Measurements from ENCODE around the gene PADI3.
"Not testable (repeated sequence)": the region's sequence is repeated elsewhere in the genome, so short reads cannot be mapped to it uniquely, and the experiment has no call there.

Gene PADI3

GRCh38 chr1:17241011-17241779 lies 7.7 kb upstream of the PADI3 start:
- DNase-seq (ENCODE audit: low read depth in 2 of 2), result not testable (repeated sequence)

DNA sequence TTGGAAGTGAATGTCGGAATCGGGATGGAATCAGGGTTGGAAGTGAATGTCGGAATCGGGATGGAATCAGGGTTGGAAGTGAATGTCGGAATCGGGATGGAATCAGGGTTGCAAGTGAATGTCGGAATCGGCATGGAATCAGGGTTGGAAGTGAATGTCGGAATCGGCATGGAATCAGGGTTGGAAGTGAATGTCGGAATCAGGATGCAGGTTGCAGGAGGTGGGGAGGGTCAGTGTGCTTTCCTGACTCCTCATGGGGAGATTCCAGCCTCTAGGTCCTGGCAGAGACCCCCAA lies 7.2 kb upstream of the PADI3 start:
- DNase-seq (ENCODE audit: low read depth in 2 of 2), result not testable (repeated sequence)

DNA sequence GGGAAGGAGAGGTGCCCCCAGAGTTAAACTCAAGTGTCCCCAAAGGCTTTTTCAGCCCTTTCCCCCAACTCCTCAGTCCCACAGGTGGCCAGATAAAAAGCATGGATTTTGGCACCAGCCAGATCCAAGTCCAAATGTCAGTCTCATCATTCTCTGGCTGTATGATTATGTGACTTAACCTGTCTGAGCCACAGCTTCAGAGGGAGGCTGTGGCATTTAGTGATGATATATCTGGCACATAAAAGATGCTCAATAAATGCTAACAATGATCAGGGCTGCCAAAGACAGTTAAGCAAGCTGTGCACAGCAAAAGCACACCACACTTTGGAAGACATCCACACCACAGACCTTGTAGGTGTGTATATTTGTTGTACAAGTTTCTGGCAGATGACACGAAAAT lies 5.6 kb upstream of the PADI3 start:
- no peak for DNase-seq (ENCODE audit: low read depth in 2 of 2)

- no peak for DNase-seq (ENCODE audit: low read depth in 2 of 2)
Observed at GRCh38 chr1:17244821-17245740, 3.8 kb upstream of the PADI3 start.

DNA sequence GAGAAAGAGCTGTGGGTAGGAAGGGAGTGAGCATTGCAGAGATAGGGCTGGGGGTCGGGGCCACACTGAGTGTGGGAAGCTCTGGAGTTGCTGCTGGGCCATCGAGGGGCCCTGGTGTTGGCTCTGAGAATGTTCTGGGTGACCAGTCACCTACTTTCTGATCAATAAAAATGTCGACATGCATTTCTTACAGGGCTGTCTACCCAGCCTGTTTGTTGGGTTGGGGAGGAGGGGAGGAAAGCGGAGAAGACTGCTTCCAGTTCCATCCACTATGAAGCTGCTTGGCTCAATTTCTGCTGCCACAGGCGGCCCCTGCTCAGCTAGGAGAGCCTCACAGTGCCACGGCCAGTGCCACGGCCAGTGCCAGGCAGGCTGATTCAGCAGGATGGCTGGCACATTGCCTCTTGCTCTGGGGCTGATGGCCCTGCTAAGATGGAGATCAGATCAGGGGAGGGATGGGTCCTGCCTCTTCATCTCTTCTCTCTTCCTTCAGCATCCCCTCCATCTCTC lies 3.0 kb upstream of the PADI3 start:
- DNase-seq (ENCODE audit: low read depth in 2 of 2), result no peak

DNA sequence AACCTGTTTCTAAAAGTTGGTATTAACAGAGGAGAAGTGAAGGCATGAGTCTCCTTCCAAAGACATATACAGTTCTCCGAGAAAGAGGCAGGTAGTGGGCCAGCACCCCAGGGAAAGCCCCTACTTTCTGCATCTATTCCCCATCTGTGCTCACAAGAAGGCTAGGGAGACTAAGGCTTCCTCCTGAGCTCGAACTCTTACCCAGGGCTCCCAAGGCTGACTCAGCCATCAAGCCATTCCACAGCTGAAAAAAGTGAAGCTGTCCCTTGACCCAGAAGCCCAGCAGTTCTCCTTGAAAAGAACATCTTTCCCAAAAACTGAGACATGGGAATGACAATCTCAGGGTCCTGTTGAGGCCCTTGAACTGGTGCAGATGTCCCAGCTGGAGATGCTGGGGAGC lies 1.9 kb upstream of the PADI3 start:
- no peak for DNase-seq (ENCODE audit: low read depth in 2 of 2)

DNA sequence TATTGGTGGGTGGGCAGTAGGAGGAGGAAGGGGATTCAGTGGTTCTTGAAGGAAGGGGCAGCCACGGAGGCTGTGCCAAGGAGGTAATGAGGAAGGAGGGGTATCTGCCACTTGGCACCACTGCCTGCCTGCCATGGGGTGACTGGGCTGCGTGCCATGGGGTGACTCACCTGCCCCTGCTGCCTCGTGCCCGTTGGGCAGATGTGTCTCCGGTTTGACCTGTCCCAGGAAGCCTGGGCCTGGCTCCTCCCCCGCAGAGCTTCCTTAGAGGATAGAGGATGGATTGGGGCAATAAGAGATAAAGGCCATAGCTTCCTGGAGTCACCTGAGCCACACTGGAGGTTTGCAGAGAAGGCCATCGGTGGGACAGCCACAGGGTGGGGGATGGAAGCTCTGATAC lies 1.7 kb downstream of the PADI3 start:
- DNase-seq (ENCODE audit: low read depth in 2 of 2), result no peak

DNA sequence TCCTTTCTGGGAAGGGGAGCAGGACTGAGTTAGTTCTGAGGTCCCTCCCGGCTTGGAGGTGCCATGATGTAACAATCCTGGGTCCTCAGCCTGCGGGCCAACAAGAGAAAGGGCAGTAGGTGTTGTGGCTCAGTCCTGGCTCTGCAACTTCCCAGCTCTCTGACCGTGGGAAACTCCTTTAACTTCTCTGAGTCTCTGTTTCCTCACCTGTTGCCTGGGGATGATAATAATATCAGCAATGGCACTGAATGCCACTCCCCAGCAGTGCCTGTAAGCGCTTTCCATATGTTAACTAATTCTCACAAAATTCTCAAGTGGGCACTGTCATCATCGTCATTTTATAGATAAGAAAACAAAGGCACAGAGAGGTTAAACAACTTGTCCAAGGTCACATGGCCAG lies 2.3 kb downstream of the PADI3 start:
- no peak for DNase-seq (ENCODE audit: low read depth in 2 of 2)

- no peak for DNase-seq (ENCODE audit: low read depth in 2 of 2)
Observed at GRCh38 chr1:17251701-17252376, 2.9 kb downstream of the PADI3 start.

DNA sequence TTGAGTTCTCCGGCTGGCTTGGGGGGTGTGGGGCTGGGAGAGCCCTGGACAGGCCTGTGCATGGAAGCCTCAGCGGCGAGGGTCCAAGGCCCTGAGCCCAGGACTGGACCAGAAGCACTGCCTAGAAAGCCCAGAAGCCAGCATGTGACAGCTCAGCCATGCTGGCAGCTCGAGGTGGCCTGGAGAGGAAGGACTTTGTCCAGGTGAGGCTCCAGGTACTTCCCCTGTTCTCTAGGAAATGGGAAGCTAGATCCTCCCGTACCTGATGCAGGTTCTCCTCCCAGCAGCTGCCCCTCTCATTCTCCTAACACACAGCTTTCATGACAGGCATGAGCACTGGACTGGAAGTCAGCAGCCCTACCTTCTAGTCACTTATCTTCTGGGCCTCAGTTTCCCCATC lies 6.4 kb downstream of the PADI3 start:
- DNase-seq (ENCODE audit: low read depth in 2 of 2), result no peak

GRCh38 chr1:17258116-17258757 lies 9.3 kb downstream of the PADI3 start:
- DNase-seq (ENCODE audit: low read depth in 2 of 2), result no peak

DNA sequence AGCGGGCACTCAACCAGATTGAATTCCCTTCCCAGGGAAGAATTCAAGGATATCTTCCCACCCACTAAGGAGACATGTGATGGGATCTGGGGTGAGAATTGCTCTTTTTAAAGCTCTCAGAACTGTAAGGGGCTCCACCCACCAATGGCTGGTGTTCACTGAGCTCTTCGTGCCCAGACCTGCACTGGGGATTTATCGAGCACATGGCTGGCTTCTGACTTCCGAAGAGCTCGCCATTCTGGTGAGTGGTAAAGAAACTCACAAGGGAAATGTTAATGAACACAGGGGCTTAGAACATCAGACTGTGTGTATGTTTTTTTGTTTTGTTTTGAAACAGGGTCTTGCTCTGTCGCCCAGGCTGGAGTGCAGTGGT lies 9.8 kb downstream of the PADI3 start:
- DNase-seq (ENCODE audit: low read depth in 2 of 2), result no peak

- DNase-seq (ENCODE audit: low read depth in 2 of 2), result no peak
Observed at GRCh38 chr1:17259233-17259873, 10.5 kb downstream of the PADI3 start.

- no peak for DNase-seq (ENCODE audit: low read depth in 2 of 2)
Observed at GRCh38 chr1:17260264-17260663, 11.4 kb downstream of the PADI3 start.

DNA sequence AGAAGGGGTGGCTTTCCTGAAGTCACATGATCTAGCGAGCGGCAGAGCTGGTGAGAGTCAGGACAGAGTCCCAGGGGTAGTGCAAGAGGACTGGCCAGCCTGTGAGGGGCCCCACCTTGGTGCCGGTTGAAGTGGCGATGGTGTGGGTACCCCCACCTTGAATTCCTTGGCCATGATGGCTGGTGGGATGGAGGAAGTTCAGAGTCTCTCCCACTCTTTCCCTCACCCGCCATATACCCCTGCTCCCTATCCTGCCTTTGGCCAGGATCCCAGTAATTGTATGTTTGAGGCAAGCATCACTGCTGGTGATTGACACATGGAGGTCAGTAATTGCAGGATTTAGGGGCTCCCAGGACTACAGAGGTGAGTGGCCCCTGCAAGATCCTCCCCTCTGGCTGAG lies 11.8 kb downstream of the PADI3 start:
- DNase-seq (ENCODE audit: low read depth in 2 of 2), result no peak

GRCh38 chr1:17263936-17264335 lies 15.0 kb downstream of the PADI3 start:
- no peak for DNase-seq (ENCODE audit: low read depth in 2 of 2)

- DNase-seq (ENCODE audit: low read depth in 2 of 2), result no peak
Observed at GRCh38 chr1:17264470-17264869, 15.6 kb downstream of the PADI3 start.

- DNase-seq (ENCODE audit: low read depth in 2 of 2), result no peak
Observed at GRCh38 chr1:17265162-17265561, 16.3 kb downstream of the PADI3 start.

DNA sequence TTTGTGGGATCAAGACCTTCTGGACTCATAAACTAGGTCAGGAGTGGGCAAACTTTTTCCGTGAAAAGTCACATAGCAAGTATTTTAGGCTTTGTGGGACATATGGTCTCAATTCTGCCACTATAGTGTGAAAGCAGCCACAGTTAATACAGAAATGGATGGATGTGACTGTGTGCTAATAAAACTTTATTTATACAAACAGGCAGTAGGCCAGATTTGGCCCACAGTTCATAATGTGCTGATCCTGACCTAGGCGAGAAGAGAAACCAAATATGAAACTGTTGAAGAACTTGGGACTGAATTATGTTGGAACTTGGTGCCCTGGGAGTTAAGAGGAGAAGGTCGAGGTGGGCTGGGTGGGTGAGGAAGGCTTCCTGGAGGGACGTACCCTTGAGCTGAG lies 17.1 kb downstream of the PADI3 start:
- DNase-seq (ENCODE audit: low read depth in 2 of 2), result no peak

GRCh38 chr1:17270891-17271765 lies 22.2 kb downstream of the PADI3 start:
- no peak for DNase-seq (ENCODE audit: low read depth in 2 of 2)

GRCh38 chr1:17272066-17272465 lies 23.2 kb downstream of the PADI3 start:
- no peak for DNase-seq (ENCODE audit: low read depth in 2 of 2)
